IMR-90 (cell line): ENCODE measurements around the gene KCNJ18.

Source experiments
- MAZ ChIP-seq: IDR thresholded peaks from 2 replicates; pipeline ENCODE4 v1.6.1; 2012; ENCODE audit warnings: low read depth, mild to moderate bottlenecking, low read length, improper control_type of control experiment, moderate library complexity, borderline replicate concordance
- MXI1 ChIP-seq: IDR thresholded peaks from 2 replicates; pipeline ENCODE4 v1.6.1; 2012; ENCODE audit warnings: low read depth, mild to moderate bottlenecking, low read length, moderate library complexity, borderline replicate concordance
- POLR2A ChIP-seq: IDR thresholded peaks from 2 replicates; pipeline ENCODE4 v1.6.1; 2012; ENCODE audit warnings: mild to moderate bottlenecking, low read depth, low read length
- TF ChIP-seq, protein P1 (sequence below): conservative IDR thresholded peaks from 2 replicates; pipeline ENCODE4 v1.5.1; 2012; ENCODE audit warnings: mild to moderate bottlenecking, low read depth, low read length, improper control_type of control experiment

DNA sequence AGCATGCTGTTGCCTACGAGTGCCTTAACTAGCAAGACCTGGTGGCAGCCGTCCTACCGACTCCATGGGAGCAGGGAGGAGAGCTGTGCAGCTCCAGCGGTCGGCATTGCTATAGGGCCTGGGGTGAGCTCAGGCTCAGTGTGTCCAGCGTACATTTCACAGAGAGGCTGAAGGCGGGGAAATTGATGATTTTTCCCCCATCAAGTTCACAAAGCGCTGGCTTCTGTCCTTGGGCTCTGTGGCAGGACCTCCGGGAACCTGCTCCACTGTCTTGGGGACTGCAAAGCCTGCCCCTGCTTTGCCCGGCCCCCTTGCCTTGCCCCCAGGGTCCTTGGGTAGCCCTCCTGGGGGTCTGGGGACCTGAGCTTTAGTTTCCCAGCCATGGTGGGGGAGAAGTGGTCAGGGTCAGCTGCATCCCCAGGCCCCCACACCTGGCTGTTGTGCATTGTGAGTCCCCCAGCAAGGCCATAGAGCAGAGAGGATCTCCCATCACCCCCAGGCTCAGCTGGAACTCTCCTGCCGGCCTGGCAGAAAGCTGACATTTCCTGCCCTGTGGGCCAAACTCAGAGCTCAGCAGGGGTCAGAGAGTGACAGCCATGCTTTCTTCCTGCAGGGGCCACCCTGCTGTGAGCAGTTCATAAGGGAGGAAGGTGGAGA lies 3.9 kb upstream of the KCNJ18 start:
- no peak for TF ChIP-seq POLR2A
- TF ChIP-seq, protein P1, sequence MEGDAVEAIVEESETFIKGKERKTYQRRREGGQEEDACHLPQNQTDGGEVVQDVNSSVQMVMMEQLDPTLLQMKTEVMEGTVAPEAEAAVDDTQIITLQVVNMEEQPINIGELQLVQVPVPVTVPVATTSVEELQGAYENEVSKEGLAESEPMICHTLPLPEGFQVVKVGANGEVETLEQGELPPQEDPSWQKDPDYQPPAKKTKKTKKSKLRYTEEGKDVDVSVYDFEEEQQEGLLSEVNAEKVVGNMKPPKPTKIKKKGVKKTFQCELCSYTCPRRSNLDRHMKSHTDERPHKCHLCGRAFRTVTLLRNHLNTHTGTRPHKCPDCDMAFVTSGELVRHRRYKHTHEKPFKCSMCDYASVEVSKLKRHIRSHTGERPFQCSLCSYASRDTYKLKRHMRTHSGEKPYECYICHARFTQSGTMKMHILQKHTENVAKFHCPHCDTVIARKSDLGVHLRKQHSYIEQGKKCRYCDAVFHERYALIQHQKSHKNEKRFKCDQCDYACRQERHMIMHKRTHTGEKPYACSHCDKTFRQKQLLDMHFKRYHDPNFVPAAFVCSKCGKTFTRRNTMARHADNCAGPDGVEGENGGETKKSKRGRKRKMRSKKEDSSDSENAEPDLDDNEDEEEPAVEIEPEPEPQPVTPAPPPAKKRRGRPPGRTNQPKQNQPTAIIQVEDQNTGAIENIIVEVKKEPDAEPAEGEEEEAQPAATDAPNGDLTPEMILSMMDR, result no peak
- TF ChIP-seq MAZ, result no peak
- no peak for TF ChIP-seq MXI1
